Ishikawa (cell line): ENCODE measurements around the gene CTPS1.

Experiments used
- CEBPB ChIP-seq: IDR thresholded peaks from 2 replicates; pipeline ENCODE4 v1.6.1; 2012
- CREB1 ChIP-seq: IDR thresholded peaks from 2 replicates; pipeline ENCODE4 v1.6.1; 2012; ENCODE audit warnings: low read depth
- EGR1 ChIP-seq: IDR thresholded peaks from 2 replicates; pipeline ENCODE4 v1.6.1; 2012
- EP300 ChIP-seq: IDR thresholded peaks from 2 replicates; pipeline ENCODE4 v1.6.1; 2012; ENCODE audit warnings: borderline replicate concordance
- FOXM1 ChIP-seq: IDR thresholded peaks from 2 replicates; pipeline ENCODE4 v1.6.1; 2012; ENCODE audit warnings: low read depth, borderline replicate concordance
- NFIC ChIP-seq: IDR thresholded peaks from 2 replicates; pipeline ENCODE4 v1.6.1; 2012
- RAD21 ChIP-seq: IDR thresholded peaks from 2 replicates; pipeline ENCODE4 v1.6.1; 2012; ENCODE audit warnings: low read depth
- REST ChIP-seq: IDR thresholded peaks from 2 replicates; pipeline ENCODE4 v1.6.1; 2012; ENCODE audit warnings: low read depth, mild to moderate bottlenecking
- TAF1 ChIP-seq: IDR thresholded peaks from 2 replicates; pipeline ENCODE4 v1.6.1; 2012; ENCODE audit warnings: low read depth, mild to moderate bottlenecking
- TCF12 ChIP-seq: IDR thresholded peaks from 2 replicates; pipeline ENCODE4 v1.6.1; 2012; ENCODE audit warnings: low read depth
- TEAD4 ChIP-seq: IDR thresholded peaks from 2 replicates; pipeline ENCODE4 v1.6.1; 2012
- YY1 ChIP-seq: IDR thresholded peaks from 2 replicates; pipeline ENCODE4 v1.6.1; 2012; ENCODE audit warnings: low read depth
- ZBTB7A ChIP-seq: IDR thresholded peaks from 2 replicates; pipeline ENCODE4 v1.6.1; 2012; ENCODE audit warnings: low read depth
- TF ChIP-seq, protein P1 (sequence below): IDR thresholded peaks from 2 replicates; pipeline ENCODE4 v1.6.1; 2012
- TF ChIP-seq, protein P2 (sequence below): IDR thresholded peaks from 2 replicates; pipeline ENCODE4 v1.6.1; 2012

The CTPS1 gene

DNA sequence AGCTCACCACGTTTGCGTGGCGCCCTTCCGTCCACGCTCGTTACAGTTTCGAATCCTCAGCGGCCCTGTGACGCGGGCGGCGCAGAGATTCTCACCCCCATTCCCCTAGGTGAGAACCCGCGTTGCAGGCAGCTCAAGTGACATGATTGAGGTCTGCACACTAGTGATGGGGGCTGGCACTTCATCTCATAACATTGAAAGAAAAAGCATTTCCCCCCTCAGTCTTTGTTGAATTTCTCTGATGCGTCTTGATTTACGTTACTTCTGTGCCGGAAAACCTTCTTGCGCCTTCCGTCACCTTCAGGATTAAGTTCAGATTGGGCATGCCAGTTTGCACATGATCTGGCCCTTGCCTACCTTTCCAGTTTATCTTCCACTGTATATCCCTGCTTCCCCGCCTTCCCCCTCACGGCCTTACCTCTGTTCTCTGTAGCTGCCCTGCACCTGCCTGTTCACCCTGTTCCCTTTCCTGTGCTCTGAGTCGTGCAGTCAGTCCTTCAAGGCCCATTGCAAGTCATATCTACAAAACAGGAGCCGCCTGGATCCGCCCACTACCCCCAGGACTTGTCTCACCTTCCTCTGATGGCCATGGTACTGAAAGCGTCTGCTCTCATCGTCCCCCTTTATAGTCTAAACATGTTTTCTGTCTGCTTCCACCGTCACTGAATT, 1.1 kb downstream of the CTPS1 start:
- TF ChIP-seq TAF1: no peak

DNA sequence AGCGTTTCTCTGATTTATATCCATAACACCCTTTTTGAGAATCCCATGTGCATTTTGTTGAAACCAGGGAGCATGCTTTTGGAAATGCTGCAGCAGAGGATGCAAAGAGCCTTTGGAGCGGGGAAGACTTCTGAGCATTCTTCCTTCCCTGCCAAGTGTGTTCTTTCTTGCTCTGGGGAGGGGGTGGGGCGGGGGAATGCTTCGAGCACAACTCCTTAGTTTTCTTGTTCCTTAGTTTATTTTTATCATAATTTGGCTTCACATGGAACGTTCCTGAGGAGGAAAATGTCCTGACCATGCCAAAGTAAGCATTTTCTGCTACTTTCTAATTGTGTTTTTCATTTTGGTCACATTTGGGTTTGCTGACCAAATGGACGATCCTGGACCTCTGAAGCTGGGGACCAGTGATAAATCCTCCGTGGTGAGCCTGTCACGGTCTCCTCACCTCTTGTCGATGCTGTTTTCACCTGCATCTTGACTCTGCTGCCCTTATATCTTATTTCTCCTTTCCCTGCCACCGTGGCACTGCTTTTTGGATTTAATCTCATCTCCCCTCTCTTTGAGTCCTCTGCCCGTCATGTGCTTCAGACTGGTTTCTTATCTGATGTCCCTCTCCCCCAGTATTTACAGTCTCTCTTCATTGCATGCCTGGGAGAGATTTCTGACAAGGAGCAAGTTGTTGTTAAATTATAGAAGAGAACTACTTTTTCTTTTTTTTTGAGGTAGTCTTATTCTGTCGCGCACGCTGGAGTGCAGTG, 2.4 kb downstream of the CTPS1 start:
- TF ChIP-seq EP300: no peak
- TF ChIP-seq RAD21: no peak
- TF ChIP-seq, protein P1, sequence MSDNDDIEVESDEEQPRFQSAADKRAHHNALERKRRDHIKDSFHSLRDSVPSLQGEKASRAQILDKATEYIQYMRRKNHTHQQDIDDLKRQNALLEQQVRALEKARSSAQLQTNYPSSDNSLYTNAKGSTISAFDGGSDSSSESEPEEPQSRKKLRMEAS: no peak
- TF ChIP-seq EGR1: no peak
- no peak for TF ChIP-seq TEAD4
- no peak for TF ChIP-seq NFIC
- TF ChIP-seq, protein P2, sequence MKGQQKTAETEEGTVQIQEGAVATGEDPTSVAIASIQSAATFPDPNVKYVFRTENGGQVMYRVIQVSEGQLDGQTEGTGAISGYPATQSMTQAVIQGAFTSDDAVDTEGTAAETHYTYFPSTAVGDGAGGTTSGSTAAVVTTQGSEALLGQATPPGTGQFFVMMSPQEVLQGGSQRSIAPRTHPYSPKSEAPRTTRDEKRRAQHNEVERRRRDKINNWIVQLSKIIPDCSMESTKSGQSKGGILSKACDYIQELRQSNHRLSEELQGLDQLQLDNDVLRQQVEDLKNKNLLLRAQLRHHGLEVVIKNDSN: no peak
- TF ChIP-seq TAF1: no peak
- TF ChIP-seq YY1: no peak
- no peak for TF ChIP-seq ZBTB7A
- TF ChIP-seq CEBPB: no peak
- TF ChIP-seq CREB1: no peak
- TF ChIP-seq FOXM1: no peak
- TF ChIP-seq REST: no peak
- TF ChIP-seq TCF12: no peak

DNA sequence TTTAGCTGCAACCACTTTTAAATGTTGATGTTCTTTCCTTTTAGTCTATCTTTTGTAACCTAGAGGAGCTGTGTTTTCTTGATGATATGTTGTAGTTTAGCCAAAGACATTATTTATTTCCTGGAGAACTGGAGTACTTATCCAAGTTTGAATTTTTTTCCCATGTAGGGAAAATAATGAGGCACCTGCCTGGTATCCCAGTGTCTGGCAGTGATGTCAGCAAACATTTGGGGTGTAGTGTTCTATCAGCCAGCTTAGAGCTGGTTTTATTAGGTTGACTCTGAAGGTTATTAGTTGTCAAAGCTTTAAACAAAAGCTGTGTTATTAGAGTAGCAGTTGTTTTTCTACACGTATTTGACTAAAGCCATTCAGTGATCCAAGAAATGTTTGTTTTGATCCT, 3.2 kb downstream of the CTPS1 start:
- no peak for TF ChIP-seq NFIC
- TF ChIP-seq, protein P1: no peak
- TF ChIP-seq TEAD4: no peak
- TF ChIP-seq EGR1: no peak
- no peak for TF ChIP-seq CEBPB
- no peak for TF ChIP-seq RAD21
- TF ChIP-seq CREB1: no peak
- TF ChIP-seq REST: no peak

DNA sequence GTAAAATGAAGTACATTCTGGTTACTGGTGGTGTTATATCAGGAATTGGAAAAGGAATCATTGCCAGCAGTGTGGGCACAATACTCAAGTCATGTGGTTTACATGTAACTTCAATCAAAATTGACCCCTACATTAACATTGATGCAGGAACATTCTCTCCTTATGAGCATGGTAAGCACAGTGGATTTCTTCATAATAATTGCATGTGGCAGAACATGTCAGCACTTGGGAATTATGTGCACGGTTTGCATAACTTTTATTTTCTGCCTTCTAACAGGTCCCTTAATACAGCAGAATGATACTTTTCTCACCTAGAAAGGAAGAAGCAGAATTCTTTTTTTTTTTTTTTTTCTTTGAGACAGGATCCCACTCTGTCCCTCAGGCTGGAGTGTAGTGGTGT, 3.8 kb downstream of the CTPS1 start:
- TF ChIP-seq TAF1 (no peak), RAD21 (no peak), ZBTB7A (no peak), FOXM1 (no peak), REST (no peak), TCF12 (no peak), NFIC (no peak), TEAD4 (no peak), CEBPB (no peak), EGR1 (no peak), EP300 (no peak), CREB1 (no peak), YY1 (no peak)
- TF ChIP-seq, protein P1: no peak
- TF ChIP-seq, protein P2: no peak
